Vagina (tissue), 2 donors: Measurements from ENCODE around the gene GABARAPL1. TPM values are rescaled to one million over a fixed set of nuclear protein-coding genes. Genes with fewer than 3 reads are reported as not detected.

ENCODE experiments used
- DNase-seq, 2 donors: peaks; one replicate each; pipeline ENCODE4 v3.0.0-alpha.2; 2017; ENCODE audit errors: extremely low spot score in 2 of 2
- H3K27ac ChIP-seq: fragments of 200-600 bp; sonication (generic); one replicate; pipeline ENCODE4 v1.5.1; 2019
- H3K27me3 ChIP-seq: fragments of 200-600 bp; sonication (generic); one replicate; pipeline ENCODE4 v1.5.1; 2019
- H3K36me3 ChIP-seq, 2 donors: fragments of 200-600 bp; sonication (generic); one replicate each; pipeline ENCODE4 v1.5.1; 2017 to 2019
- H3K4me1 ChIP-seq: fragments of 200-600 bp; sonication (generic); one replicate; pipeline ENCODE4 v1.5.1; 2019
- H3K4me3 ChIP-seq, 2 donors: fragments of 200-600 bp; sonication (generic); 1 replicate in 1 of 2; 2 replicates in 1 of 2; pipeline ENCODE4 v1.5.1; 2016 to 2019
- H3K9me3 ChIP-seq: fragments of 200-600 bp; sonication (generic); one replicate; pipeline ENCODE4 v1.5.1; 2019
- POLR2A ChIP-seq, 2 donors: fragments of 450-650 bp; IDR thresholded peaks; one replicate each; pipeline ENCODE4 v1.6.1; 2017; ENCODE audit warnings: antibody characterized with exemption in 2 of 2, mild to moderate bottlenecking in 2 of 2, moderate library complexity in 2 of 2
- POLR2AphosphoS5 ChIP-seq, 2 donors: sonication (generic); formaldehyde crosslinking; IDR thresholded peaks; one replicate each; pipeline ENCODE4 v1.9.0; 2017; ENCODE audit warnings: antibody characterized with exemption in 2 of 2, mild to moderate bottlenecking in 2 of 2, low read depth in 1 of 2; ENCODE audit not compliant: insufficient read depth in 1 of 2
- intact Hi-C: fragments of 100-400 bp; cut with DNase I; formaldehyde crosslinking; loops from one replicate; pipeline ENCODE4 v1.15.1; 2023
- total RNA-seq: library from RNA; depleted of rRNA; stranded (reverse); fragments of >200 nt; gene quantifications from one replicate; pipeline ENCODE4 v1.2.3, GENCODE V29; 2016
- TF ChIP-seq, protein P1 (sequence below), 3 experiments: fragments of 450-650 bp in 2 of 3; fragments of 200-600 bp in 1 of 3; sonication (generic) in 1 of 3; IDR thresholded peaks; one replicate each; pipeline ENCODE4 v1.5.1; 2017 to 2019; ENCODE audit warnings: antibody characterized with exemption in 3 of 3, mild to moderate bottlenecking in 2 of 3, moderate library complexity in 2 of 3

Gene GABARAPL1
- total RNA-seq, 1 donor from 2014 or later = 90.6 TPM

DNA sequence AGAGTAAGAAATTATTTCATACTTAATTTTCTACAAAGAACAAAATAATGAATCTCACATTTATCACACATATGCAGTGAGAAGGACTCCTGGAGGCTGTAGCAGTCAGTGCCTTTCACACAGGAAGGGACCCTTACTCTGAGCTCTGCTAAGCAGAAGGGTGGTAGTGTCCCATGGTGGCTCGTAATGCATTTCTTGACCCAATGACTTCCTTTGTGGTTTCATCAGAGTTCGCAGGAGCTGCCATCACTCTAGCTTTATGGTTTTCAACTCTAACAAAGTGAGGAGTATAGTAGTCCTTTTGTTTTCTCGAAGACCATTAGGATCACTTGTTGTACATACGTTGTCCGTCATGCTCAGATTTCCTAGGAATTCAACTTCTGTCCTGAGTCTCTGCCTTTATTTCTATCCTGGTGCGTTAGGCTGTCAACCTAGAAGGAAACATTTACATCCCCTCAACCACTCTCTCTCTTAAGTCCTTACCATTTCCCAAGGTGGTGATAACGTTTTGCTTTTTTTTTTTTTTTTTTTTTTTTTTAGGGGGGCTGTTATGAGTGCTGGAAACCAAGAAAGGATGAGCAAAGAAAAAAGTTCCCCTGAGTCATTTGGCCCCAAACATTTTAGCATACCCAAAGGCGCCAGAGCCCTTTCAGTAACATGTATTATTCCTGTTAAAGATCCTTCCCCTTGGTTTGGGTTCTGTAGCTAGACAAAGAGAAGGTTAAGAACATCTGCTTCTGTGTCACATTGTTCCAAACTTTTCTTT is 37.2 kb downstream of the GABARAPL1 start:
- intact Hi-C loops = no loop called here
- no peaks in the 10 kb centered on the region for H3K9me3 ChIP-seq
- TF ChIP-seq, protein P1, sequence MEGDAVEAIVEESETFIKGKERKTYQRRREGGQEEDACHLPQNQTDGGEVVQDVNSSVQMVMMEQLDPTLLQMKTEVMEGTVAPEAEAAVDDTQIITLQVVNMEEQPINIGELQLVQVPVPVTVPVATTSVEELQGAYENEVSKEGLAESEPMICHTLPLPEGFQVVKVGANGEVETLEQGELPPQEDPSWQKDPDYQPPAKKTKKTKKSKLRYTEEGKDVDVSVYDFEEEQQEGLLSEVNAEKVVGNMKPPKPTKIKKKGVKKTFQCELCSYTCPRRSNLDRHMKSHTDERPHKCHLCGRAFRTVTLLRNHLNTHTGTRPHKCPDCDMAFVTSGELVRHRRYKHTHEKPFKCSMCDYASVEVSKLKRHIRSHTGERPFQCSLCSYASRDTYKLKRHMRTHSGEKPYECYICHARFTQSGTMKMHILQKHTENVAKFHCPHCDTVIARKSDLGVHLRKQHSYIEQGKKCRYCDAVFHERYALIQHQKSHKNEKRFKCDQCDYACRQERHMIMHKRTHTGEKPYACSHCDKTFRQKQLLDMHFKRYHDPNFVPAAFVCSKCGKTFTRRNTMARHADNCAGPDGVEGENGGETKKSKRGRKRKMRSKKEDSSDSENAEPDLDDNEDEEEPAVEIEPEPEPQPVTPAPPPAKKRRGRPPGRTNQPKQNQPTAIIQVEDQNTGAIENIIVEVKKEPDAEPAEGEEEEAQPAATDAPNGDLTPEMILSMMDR (IDR thresholded peaks at IDR 0.05) = no peak
- TF ChIP-seq POLR2AphosphoS5 (IDR thresholded peaks at IDR 0.05; ENCODE audit: insufficient read depth in 1 of 2, low read depth in 1 of 2) (no peak), POLR2A (IDR thresholded peaks at IDR 0.05) (no peak)

DNA sequence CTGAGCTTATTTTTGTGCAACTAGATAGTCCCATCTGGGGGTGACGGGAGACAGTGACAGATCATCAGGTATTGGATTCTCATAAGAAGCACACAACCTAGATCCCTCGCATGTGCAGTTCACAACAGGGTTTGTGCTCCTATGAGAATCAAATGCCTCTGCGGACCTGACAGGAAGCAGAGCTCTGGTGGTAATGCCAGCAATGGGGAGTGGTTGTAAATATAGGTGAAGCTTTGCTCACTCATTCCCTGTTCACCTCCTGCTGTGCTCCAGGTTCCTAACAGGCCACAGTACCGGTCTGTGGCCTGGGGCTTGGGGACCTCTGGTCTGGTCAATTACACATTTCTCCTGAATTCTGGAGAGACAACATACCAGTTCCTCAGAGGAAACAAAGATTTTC is 39.0 kb downstream of the GABARAPL1 start:
- TF ChIP-seq, protein P1 (IDR thresholded peaks at IDR 0.05) = no peak
- TF ChIP-seq POLR2A (IDR thresholded peaks at IDR 0.05) = no peak
- TF ChIP-seq POLR2AphosphoS5 (IDR thresholded peaks at IDR 0.05; ENCODE audit: insufficient read depth in 1 of 2, low read depth in 1 of 2) = no peak
- intact Hi-C loops = no loop called here
- no peak for DNase-seq
- Histone ChIP-seq H3K27ac (no peak overlapping the region), H3K4me3 (no peak overlapping the region), H3K4me1 (no peaks in the 10 kb centered on the region), H3K36me3 (no peaks in the 10 kb centered on the region), H3K27me3 (no peaks in the 10 kb centered on the region), H3K9me3 (no peaks in the 10 kb centered on the region)

More for the DNA sequence above, 37.2 kb downstream of the GABARAPL1 start:
- no peak for DNase-seq
- Histone ChIP-seq H3K27me3 (no peaks in the 10 kb centered on the region), H3K27ac (no peak overlapping the region), H3K4me1 (no peaks in the 10 kb centered on the region), H3K4me3 (no peak overlapping the region), H3K36me3 (no peaks in the 10 kb centered on the region)

DNA sequence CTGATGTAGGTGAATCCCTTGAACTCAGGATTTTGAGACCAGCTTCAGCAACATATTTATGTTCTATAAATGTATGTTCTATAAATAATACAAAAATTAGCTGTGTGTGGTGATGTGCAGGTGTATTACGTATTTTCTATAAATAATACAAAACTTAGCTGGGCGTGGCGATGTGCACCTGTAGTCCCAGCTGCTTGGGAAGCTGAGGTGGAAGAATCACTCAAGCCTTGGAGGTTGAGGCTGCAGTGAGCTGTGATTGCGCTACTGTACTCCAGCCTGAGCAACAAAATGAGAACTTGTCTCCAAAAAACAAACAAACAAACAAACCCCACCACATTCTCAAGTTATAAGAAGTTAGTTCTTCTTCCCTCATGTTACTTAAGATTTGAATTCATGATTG is 39.5 kb downstream of the GABARAPL1 start:
- Histone ChIP-seq H3K4me1 (no peaks in the 10 kb centered on the region), H3K27ac (no peak overlapping the region), H3K9me3 (no peaks in the 10 kb centered on the region), H3K27me3 (no peaks in the 10 kb centered on the region), H3K36me3 (no peaks in the 10 kb centered on the region), H3K4me3 (no peak overlapping the region)
- DNase-seq = no peak
- TF ChIP-seq, protein P1 (IDR thresholded peaks at IDR 0.05) = no peak
- TF ChIP-seq POLR2AphosphoS5 (IDR thresholded peaks at IDR 0.05; ENCODE audit: insufficient read depth in 1 of 2, low read depth in 1 of 2) = no peak
- no peak for TF ChIP-seq POLR2A (IDR thresholded peaks at IDR 0.05)
- intact Hi-C loops = no loop called here

DNA sequence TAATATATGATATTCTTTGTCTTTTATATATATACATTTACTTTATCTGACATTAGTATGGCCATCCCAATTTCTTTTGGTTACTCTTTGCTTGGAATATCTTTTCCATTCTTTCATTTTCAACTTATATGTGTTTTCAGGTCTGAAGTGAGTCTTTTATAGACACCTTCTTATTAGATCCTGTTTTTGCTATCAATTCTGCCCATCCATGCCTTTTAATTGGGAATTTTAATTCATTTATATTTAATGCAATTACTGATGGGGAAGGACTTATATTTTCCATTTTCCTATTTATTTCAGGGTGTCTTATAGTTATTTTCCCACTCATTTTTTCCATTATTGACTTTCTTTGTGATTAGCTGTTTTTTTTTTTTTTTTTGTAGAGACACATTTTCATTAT is 43.4 kb downstream of the GABARAPL1 start:
- no peak overlapping the region for H3K4me3 ChIP-seq
- TF ChIP-seq, protein P1 (IDR thresholded peaks at IDR 0.05) = no peak
- TF ChIP-seq POLR2AphosphoS5 (IDR thresholded peaks at IDR 0.05; ENCODE audit: insufficient read depth in 1 of 2, low read depth in 1 of 2) (no peak), POLR2A (IDR thresholded peaks at IDR 0.05) (no peak)
- no peaks in the 10 kb centered on the region for H3K9me3 ChIP-seq
- no peak for DNase-seq
- no peak overlapping the region for H3K27ac ChIP-seq
- H3K4me1 ChIP-seq = no peaks in the 10 kb centered on the region
- H3K27me3 ChIP-seq = no peaks in the 10 kb centered on the region
- intact Hi-C loops = no loop called here
- no peaks in the 10 kb centered on the region for H3K36me3 ChIP-seq

DNA sequence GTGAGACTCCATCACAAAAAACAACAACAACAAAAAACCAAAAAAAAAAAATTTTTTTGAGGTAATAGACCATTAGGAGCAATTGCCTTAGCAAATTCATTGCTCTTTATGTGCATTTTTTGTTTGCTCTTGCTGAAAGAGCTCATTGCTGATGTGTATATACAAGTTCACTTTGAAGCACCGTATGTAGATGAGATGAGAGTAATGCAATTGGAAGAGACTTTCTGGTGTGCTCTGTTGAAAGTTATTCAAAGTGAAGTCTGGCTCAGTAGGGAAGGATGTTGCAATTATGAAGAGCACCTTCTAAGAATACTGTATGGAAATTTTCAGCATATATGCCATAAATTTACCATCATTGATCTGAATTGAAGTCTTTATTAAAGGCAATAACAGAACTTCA is 48.2 kb downstream of the GABARAPL1 start:
- DNase-seq = no peak

More for the DNA sequence above, 48.2 kb downstream of the GABARAPL1 start:
- H3K27me3 ChIP-seq = no peaks in the 10 kb centered on the region
- no peaks in the 10 kb centered on the region for H3K9me3 ChIP-seq
- H3K4me3 ChIP-seq = no peak overlapping the region
- H3K4me1 ChIP-seq = no peaks in the 10 kb centered on the region
- TF ChIP-seq, protein P1 (IDR thresholded peaks at IDR 0.05) = no peak
- TF ChIP-seq POLR2A (IDR thresholded peaks at IDR 0.05) (no peak), POLR2AphosphoS5 (IDR thresholded peaks at IDR 0.05; ENCODE audit: insufficient read depth in 1 of 2, low read depth in 1 of 2) (no peak)
- intact Hi-C loops = no loop called here
- no peaks in the 10 kb centered on the region for H3K36me3 ChIP-seq
- no peak overlapping the region for H3K27ac ChIP-seq
